PC-9 (cell line): Measurements from ENCODE around the gene DNAJB6.

Experiments used
- CTCF ChIP-seq: fragments of 200-600 bp; sonication (generic); conservative IDR thresholded peaks from 2 replicates; pipeline ENCODE4 v1.6.1; 2017; ENCODE audit warnings: mixed run types, antibody characterized with exemption, mild to moderate bottlenecking, moderate library complexity
- EZH2 ChIP-seq: fragments of 200-600 bp; sonication (generic); IDR thresholded peaks from 2 replicates; pipeline ENCODE4 v1.8.0; 2017; ENCODE audit warnings: antibody characterized with exemption, low read depth

GRCh38 chr7:157444011-157444842 is 107.4 kb downstream of the DNAJB6 start:
- TF ChIP-seq EZH2 (no peak), CTCF (no peak)
